Stomach (tissue), 4 donors: Measurements from ENCODE around the gene TSLP.

ENCODE experiments used
- POLR2A ChIP-seq, 4 donors: fragments of 450-650 bp; IDR thresholded peaks; one replicate each; pipeline ENCODE4 v1.6.1; 2016; ENCODE audit warnings: antibody characterized with exemption in 4 of 4, control low read depth in 2 of 4, mild to moderate bottlenecking in 1 of 4, moderate library complexity in 1 of 4
- POLR2AphosphoS5 ChIP-seq, 3 donors: sonication (generic); formaldehyde crosslinking; IDR thresholded peaks; one replicate each; pipeline ENCODE4 v1.6.1; 2016; ENCODE audit warnings: antibody characterized with exemption in 3 of 3
- TF ChIP-seq, protein P1 (sequence below), 7 experiments: fragments of 450-650 bp in 4 of 7; fragments of 200-600 bp in 3 of 7; sonication (generic) in 3 of 7; IDR thresholded peaks; one replicate each; pipeline ENCODE4 v1.5.1; 2016 to 2019; ENCODE audit warnings: antibody characterized with exemption in 7 of 7, control low read depth in 2 of 7, mild to moderate bottlenecking in 1 of 7

DNA sequence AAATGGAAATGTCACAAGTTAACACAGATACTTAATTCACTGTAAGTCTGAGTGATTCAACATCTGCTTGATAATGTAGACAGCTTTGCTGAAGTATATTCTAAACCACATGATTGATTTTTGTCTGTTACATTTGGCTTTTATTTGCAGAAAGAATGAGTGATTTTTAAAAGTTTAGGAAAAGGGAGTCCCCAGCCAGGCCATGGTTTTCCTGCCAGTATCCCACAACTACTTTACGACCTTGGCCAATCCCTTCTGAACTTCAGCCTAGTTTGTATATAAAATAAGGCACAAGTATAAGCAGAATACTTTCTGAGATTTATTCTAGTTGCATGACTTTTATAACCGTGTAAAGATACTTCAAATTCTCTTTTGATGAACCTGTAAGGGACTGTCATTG lies 47.7 kb downstream of the TSLP start:
- TF ChIP-seq, protein P1, sequence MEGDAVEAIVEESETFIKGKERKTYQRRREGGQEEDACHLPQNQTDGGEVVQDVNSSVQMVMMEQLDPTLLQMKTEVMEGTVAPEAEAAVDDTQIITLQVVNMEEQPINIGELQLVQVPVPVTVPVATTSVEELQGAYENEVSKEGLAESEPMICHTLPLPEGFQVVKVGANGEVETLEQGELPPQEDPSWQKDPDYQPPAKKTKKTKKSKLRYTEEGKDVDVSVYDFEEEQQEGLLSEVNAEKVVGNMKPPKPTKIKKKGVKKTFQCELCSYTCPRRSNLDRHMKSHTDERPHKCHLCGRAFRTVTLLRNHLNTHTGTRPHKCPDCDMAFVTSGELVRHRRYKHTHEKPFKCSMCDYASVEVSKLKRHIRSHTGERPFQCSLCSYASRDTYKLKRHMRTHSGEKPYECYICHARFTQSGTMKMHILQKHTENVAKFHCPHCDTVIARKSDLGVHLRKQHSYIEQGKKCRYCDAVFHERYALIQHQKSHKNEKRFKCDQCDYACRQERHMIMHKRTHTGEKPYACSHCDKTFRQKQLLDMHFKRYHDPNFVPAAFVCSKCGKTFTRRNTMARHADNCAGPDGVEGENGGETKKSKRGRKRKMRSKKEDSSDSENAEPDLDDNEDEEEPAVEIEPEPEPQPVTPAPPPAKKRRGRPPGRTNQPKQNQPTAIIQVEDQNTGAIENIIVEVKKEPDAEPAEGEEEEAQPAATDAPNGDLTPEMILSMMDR (IDR thresholded peaks at IDR 0.05): no peak
- no peak for TF ChIP-seq POLR2A (IDR thresholded peaks at IDR 0.05)
- TF ChIP-seq POLR2AphosphoS5 (IDR thresholded peaks at IDR 0.05): no peak
